ENCODE measurements around the gene DBN1.

DBN1 gene

GRCh38 chr5:177496727-177497291 lies 23.4 kb upstream of the DBN1 start:
- H3K27me3 ChIP-seq (ENCODE audit: insufficient read depth, low read length), result no peaks in the 10 kb centered on the region
- peak overlapping the region; percentile 78 for H3K4me3 ChIP-seq (ENCODE audit: low read depth, low read length)
- H3K36me3 ChIP-seq (ENCODE audit: insufficient read depth, low read length), result peaks cover 6% of the 10 kb centered on the region; the same call in 1 of the 2 replicates
- peaks cover 33% of the 10 kb centered on the region for H3K79me2 ChIP-seq (ENCODE audit: control insufficient read depth, insufficient read depth, low read length, unreplicated experiment)
- H2AFZ ChIP-seq (ENCODE audit: low read length, unreplicated experiment), result no peak overlapping the region
- H3K4me1 ChIP-seq (ENCODE audit: control insufficient read depth, insufficient read depth, low read length, unreplicated experiment), result peaks cover 50% of the 10 kb centered on the region
- peak overlapping the region; percentile 82 for H3K27ac ChIP-seq (ENCODE audit: low read depth, low read length)

DNA sequence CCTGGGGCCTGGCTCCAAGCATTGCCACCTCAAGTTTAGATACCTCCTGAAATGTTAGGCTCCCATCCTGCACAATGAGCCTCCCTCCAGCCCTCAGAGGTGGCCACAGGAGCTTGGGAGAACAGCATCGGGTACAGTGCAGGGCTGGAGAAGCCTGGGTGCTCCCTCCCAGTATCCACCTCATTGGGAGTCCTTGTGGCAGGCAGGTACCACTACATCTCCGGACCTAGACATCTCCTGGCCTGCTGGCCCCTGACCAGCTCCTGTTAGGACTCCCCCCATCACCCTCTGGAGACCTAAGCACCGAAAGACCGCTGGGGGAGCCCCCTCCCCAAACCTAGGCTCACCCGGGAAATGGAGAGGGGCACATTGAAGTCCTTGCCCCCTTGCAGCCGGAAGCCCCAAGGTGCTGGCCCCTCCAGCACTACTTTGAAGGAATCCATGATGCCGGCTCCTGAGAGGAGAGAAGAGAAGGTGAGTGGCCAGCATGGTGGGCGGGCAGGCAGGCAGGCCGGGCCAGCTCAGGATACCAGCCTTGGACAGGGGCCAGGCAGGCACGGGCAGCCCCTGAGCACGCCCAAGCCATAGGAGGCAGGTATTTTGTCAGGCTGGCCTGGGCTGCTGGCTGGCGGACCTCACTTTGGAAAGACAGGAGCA lies 22.8 kb upstream of the DBN1 start:
- H3K27me3 ChIP-seq (ENCODE audit: insufficient read depth, low read length), result no peaks in the 10 kb centered on the region
- H3K79me2 ChIP-seq (ENCODE audit: control insufficient read depth, insufficient read depth, low read length, unreplicated experiment), result peaks cover 34% of the 10 kb centered on the region

GRCh38 chr5:177495243-177496060 lies 22.0 kb upstream of the DBN1 start:
- H3K27me3 ChIP-seq (ENCODE audit: insufficient read depth, low read length), result no peaks in the 10 kb centered on the region
- peaks cover 41% of the 10 kb centered on the region for H3K79me2 ChIP-seq (ENCODE audit: control insufficient read depth, insufficient read depth, low read length, unreplicated experiment)
- peaks cover 45% of the 10 kb centered on the region for H3K4me1 ChIP-seq (ENCODE audit: control insufficient read depth, insufficient read depth, low read length, unreplicated experiment)
- no peak overlapping the region for H2AFZ ChIP-seq (ENCODE audit: low read length, unreplicated experiment)
- H3K4me3 ChIP-seq (ENCODE audit: low read depth, low read length), result peak overlapping the region; percentile 78
- H3K36me3 ChIP-seq (ENCODE audit: insufficient read depth, low read length), result peaks cover 14% of the 10 kb centered on the region; the same call in 1 of the 2 replicates
- H3K27ac ChIP-seq (ENCODE audit: low read depth, low read length), result peak overlapping the region; percentile 82

More for the DNA sequence above, 22.8 kb upstream of the DBN1 start:
- Histone ChIP-seq H3K27ac (ENCODE audit: low read depth, low read length) (peak overlapping the region; percentile 82), H3K4me1 (ENCODE audit: control insufficient read depth, insufficient read depth, low read length, unreplicated experiment) (peaks cover 50% of the 10 kb centered on the region), H2AFZ (ENCODE audit: low read length, unreplicated experiment) (no peak overlapping the region), H3K4me3 (ENCODE audit: low read depth, low read length) (peak overlapping the region; percentile 78), H3K36me3 (ENCODE audit: insufficient read depth, low read length) (peaks cover 8% of the 10 kb centered on the region; the same call in 1 of the 2 replicates)

GRCh38 chr5:177494346-177495195 lies 21.1 kb upstream of the DBN1 start:
- Histone ChIP-seq H3K36me3 (ENCODE audit: insufficient read depth, low read length) (peaks cover 18% of the 10 kb centered on the region; the same call in 1 of the 2 replicates), H3K4me1 (ENCODE audit: control insufficient read depth, insufficient read depth, low read length, unreplicated experiment) (peaks cover 46% of the 10 kb centered on the region), H3K27ac (ENCODE audit: low read depth, low read length) (peak overlapping the region; percentile 82), H2AFZ (ENCODE audit: low read length, unreplicated experiment) (no peak overlapping the region), H3K27me3 (ENCODE audit: insufficient read depth, low read length) (no peaks in the 10 kb centered on the region), H3K79me2 (ENCODE audit: control insufficient read depth, insufficient read depth, low read length, unreplicated experiment) (peaks cover 41% of the 10 kb centered on the region), H3K4me3 (ENCODE audit: low read depth, low read length) (peak overlapping the region; percentile 78)

- H3K79me2 ChIP-seq (ENCODE audit: control insufficient read depth, insufficient read depth, low read length, unreplicated experiment), result peaks cover 44% of the 10 kb centered on the region
- peak overlapping the region; percentile 82 for H3K27ac ChIP-seq (ENCODE audit: low read depth, low read length)
- H2AFZ ChIP-seq (ENCODE audit: low read length, unreplicated experiment), result no peak overlapping the region
- H3K27me3 ChIP-seq (ENCODE audit: insufficient read depth, low read length), result no peaks in the 10 kb centered on the region
- peak overlapping the region; percentile 56 for H3K4me3 ChIP-seq (ENCODE audit: low read depth, low read length)
- H3K36me3 ChIP-seq (ENCODE audit: insufficient read depth, low read length), result peaks cover 18% of the 10 kb centered on the region; the same call in 1 of the 2 replicates
- H3K4me1 ChIP-seq (ENCODE audit: control insufficient read depth, insufficient read depth, low read length, unreplicated experiment), result peaks cover 46% of the 10 kb centered on the region
Observed at GRCh38 chr5:177493795-177494345, 20.4 kb upstream of the DBN1 start.

DNA sequence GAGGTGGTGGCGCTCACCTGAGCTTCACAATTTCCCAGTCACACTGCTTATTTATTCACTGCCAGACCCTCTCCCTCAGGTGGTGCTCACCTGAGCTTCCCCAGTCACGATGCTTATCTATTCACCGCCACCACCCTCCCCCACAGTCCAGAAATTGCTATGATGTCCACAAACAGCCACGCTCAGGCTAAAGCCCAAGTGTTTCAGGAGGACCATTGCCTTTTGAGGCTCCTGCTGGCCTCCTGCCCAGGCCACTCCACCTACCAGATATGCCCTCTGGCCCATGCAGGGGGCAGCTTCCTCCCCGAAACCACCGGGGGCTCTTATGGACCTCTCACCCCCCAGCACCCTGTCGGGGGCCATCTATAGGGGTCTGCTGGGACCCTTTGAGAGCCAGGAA lies 19.4 kb upstream of the DBN1 start:
- Histone ChIP-seq H3K36me3 (ENCODE audit: insufficient read depth, low read length) (peaks cover 21% of the 10 kb centered on the region; the same call in 1 of the 2 replicates), H3K27me3 (ENCODE audit: insufficient read depth, low read length) (no peaks in the 10 kb centered on the region), H2AFZ (ENCODE audit: low read length, unreplicated experiment) (no peak overlapping the region), H3K79me2 (ENCODE audit: control insufficient read depth, insufficient read depth, low read length, unreplicated experiment) (peaks cover 44% of the 10 kb centered on the region), H3K4me3 (ENCODE audit: low read depth, low read length) (no peak overlapping the region), H3K27ac (ENCODE audit: low read depth, low read length) (peak overlapping the region; percentile 82), H3K4me1 (ENCODE audit: control insufficient read depth, insufficient read depth, low read length, unreplicated experiment) (peaks cover 38% of the 10 kb centered on the region)

DNA sequence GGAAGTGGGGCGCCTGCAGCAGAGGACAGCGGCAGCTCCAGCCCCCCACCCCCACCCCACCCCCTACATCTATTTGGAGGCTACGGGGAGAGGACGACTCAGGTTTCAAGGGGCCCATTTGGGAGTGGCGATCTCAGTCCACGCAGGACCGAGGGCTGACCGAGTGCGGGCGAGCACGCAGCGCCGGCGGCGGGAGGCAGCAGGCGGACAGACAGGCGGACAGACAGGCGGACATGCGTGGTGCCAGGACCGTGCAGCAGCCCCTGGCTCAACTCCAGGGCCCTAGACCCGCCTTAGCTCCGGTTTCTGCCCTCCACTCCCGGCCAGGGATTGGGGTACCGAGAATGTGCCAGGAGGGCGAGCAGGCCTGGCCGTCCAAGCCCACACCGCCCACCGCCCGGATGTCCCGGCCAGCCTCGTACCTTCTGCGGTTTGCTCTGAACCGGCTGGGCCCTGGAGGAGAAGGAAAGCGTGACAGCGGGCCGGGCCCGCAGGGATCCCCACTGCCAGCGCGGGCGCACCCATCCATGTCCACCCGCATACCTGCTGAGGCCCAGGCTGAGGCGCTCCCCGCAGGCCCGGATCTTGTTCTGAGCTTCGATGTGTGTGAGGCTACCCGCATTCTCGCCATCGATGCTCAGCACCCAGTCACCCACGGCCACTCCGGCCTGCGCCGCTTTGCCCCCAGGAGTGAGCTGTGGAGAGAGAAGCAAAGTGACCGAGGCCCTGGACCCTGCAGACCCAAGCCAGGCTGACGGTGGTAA lies 18.7 kb upstream of the DBN1 start:
- no peak overlapping the region for H3K27ac ChIP-seq (ENCODE audit: low read depth, low read length)
- H3K27me3 ChIP-seq (ENCODE audit: insufficient read depth, low read length), result no peaks in the 10 kb centered on the region
- no peak overlapping the region for H2AFZ ChIP-seq (ENCODE audit: low read length, unreplicated experiment)
- H3K4me1 ChIP-seq (ENCODE audit: control insufficient read depth, insufficient read depth, low read length, unreplicated experiment), result peaks cover 38% of the 10 kb centered on the region
- peaks cover 27% of the 10 kb centered on the region for H3K36me3 ChIP-seq (ENCODE audit: insufficient read depth, low read length)
- H3K4me3 ChIP-seq (ENCODE audit: low read depth, low read length), result no peak overlapping the region
- H3K79me2 ChIP-seq (ENCODE audit: control insufficient read depth, insufficient read depth, low read length, unreplicated experiment), result peaks cover 44% of the 10 kb centered on the region

GRCh38 chr5:177491429-177491945 lies 18.1 kb upstream of the DBN1 start:
- H3K4me3 ChIP-seq (ENCODE audit: low read depth, low read length), result no peak overlapping the region
- no peaks in the 10 kb centered on the region for H3K27me3 ChIP-seq (ENCODE audit: insufficient read depth, low read length)
- peaks cover 41% of the 10 kb centered on the region for H3K79me2 ChIP-seq (ENCODE audit: control insufficient read depth, insufficient read depth, low read length, unreplicated experiment)
- H3K4me1 ChIP-seq (ENCODE audit: control insufficient read depth, insufficient read depth, low read length, unreplicated experiment), result peaks cover 38% of the 10 kb centered on the region
- H2AFZ ChIP-seq (ENCODE audit: low read length, unreplicated experiment), result no peak overlapping the region
- peaks cover 29% of the 10 kb centered on the region for H3K36me3 ChIP-seq (ENCODE audit: insufficient read depth, low read length)
- no peak overlapping the region for H3K27ac ChIP-seq (ENCODE audit: low read depth, low read length)

DNA sequence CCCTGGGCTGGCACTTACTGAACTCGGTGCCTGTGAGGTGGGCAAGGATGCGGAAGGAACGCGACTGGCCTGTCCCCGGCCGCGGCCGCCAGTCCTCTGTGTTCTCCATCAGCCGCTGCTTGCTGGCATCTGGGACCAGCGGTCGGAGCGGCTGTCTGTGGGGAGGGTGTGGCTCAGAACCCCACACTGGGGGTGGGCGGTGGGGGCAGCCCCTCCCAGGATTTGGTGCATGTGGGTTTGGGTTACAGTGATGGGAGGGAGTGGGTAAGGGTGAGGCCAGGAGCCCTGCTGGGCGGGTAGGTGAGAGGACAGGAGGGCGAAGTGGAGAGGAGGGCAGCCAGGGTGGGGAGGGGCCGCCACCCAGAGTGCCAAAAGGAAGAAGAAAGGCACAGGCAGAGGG lies 17.6 kb upstream of the DBN1 start:
- Histone ChIP-seq H3K79me2 (ENCODE audit: control insufficient read depth, insufficient read depth, low read length, unreplicated experiment) (peaks cover 37% of the 10 kb centered on the region), H3K27ac (ENCODE audit: low read depth, low read length) (no peak overlapping the region), H3K36me3 (ENCODE audit: insufficient read depth, low read length) (peaks cover 32% of the 10 kb centered on the region)

More for the DNA sequence above, 17.6 kb upstream of the DBN1 start:
- Histone ChIP-seq H3K27me3 (ENCODE audit: insufficient read depth, low read length) (no peaks in the 10 kb centered on the region), H3K4me3 (ENCODE audit: low read depth, low read length) (no peak overlapping the region), H3K4me1 (ENCODE audit: control insufficient read depth, insufficient read depth, low read length, unreplicated experiment) (peaks cover 35% of the 10 kb centered on the region), H2AFZ (ENCODE audit: low read length, unreplicated experiment) (no peak overlapping the region)
